BLaER1 (cell line): ENCODE results near the gene ATP1A2.

Source experiments
- H3K27ac ChIP-seq: shearing (Covaris generic); formaldehyde crosslinking; 2 replicates; pipeline ENCODE4 v1.8.1; 2022
- H3K27me3 ChIP-seq: shearing (Covaris generic); formaldehyde crosslinking; 2 replicates; pipeline ENCODE4 v1.8.1; 2022
- H3K36me3 ChIP-seq: shearing (Covaris generic); formaldehyde crosslinking; 2 replicates; pipeline ENCODE4 v1.8.1; 2022
- H3K4me1 ChIP-seq: shearing (Covaris generic); formaldehyde crosslinking; 2 replicates; pipeline ENCODE4 v1.8.1; 2022
- H3K4me2 ChIP-seq: shearing (Covaris generic); formaldehyde crosslinking; 2 replicates; pipeline ENCODE4 v1.8.1; 2022
- H3K4me3 ChIP-seq: shearing (Covaris generic); formaldehyde crosslinking; 2 replicates; pipeline ENCODE4 v1.8.1; 2022
- H3K9ac ChIP-seq: shearing (Covaris generic); formaldehyde crosslinking; 2 replicates; pipeline ENCODE4 v1.8.1; 2022
- H3K9me3 ChIP-seq: shearing (Covaris generic); formaldehyde crosslinking; 2 replicates; pipeline ENCODE4 v1.8.1; 2022
- H4K20me1 ChIP-seq: shearing (Covaris generic); formaldehyde crosslinking; 2 replicates; pipeline ENCODE4 v1.8.1; 2022
- Cebpa-rat ChIP-seq: shearing (Covaris generic); IDR thresholded peaks from 2 replicates; pipeline ENCODE4 v1.8.1; 2022

ATP1A2 gene

GRCh38 chr1:160157174-160157573 lies 41.6 kb downstream of the ATP1A2 start:
- H3K36me3 ChIP-seq: no peaks in the 10 kb centered on the region
- H3K27me3 ChIP-seq: no peaks in the 10 kb centered on the region
- no peak overlapping the region for H3K27ac ChIP-seq
- TF ChIP-seq Cebpa-rat: no peak
- H4K20me1 ChIP-seq: no peaks in the 10 kb centered on the region
- H3K4me2 ChIP-seq: no peak overlapping the region
- no peaks in the 10 kb centered on the region for H3K4me1 ChIP-seq
- H3K9me3 ChIP-seq: no peaks in the 10 kb centered on the region
- H3K9ac ChIP-seq: no peak overlapping the region
- H3K4me3 ChIP-seq: no peak overlapping the region

GRCh38 chr1:160158031-160158430 lies 42.5 kb downstream of the ATP1A2 start:
- Histone ChIP-seq H3K9ac (no peak overlapping the region), H3K4me1 (no peaks in the 10 kb centered on the region), H3K36me3 (no peaks in the 10 kb centered on the region), H3K27me3 (no peaks in the 10 kb centered on the region), H3K9me3 (no peaks in the 10 kb centered on the region), H3K27ac (no peak overlapping the region), H3K4me3 (no peak overlapping the region), H3K4me2 (no peak overlapping the region), H4K20me1 (no peaks in the 10 kb centered on the region)
- no peak for TF ChIP-seq Cebpa-rat

- H3K4me3 ChIP-seq: no peak overlapping the region
- no peaks in the 10 kb centered on the region for H3K27me3 ChIP-seq
- no peak for TF ChIP-seq Cebpa-rat
- no peaks in the 10 kb centered on the region for H4K20me1 ChIP-seq
- no peaks in the 10 kb centered on the region for H3K36me3 ChIP-seq
- H3K4me1 ChIP-seq: no peaks in the 10 kb centered on the region; the same call in 1 of the 2 replicates
- no peaks in the 10 kb centered on the region for H3K9me3 ChIP-seq
- no peak overlapping the region for H3K27ac ChIP-seq
- H3K4me2 ChIP-seq: no peak overlapping the region
- H3K9ac ChIP-seq: no peak overlapping the region
Observed at GRCh38 chr1:160158534-160158933, 43.0 kb downstream of the ATP1A2 start.

- TF ChIP-seq Cebpa-rat: no peak
- H4K20me1 ChIP-seq: no peaks in the 10 kb centered on the region
- H3K36me3 ChIP-seq: no peaks in the 10 kb centered on the region
- no peaks in the 10 kb centered on the region; the same call in 1 of the 2 replicates for H3K4me1 ChIP-seq
- H3K27ac ChIP-seq: no peak overlapping the region
- no peak overlapping the region for H3K9ac ChIP-seq
- no peaks in the 10 kb centered on the region for H3K27me3 ChIP-seq
- H3K9me3 ChIP-seq: no peaks in the 10 kb centered on the region
- H3K4me2 ChIP-seq: no peak overlapping the region
- no peak overlapping the region for H3K4me3 ChIP-seq
Observed at GRCh38 chr1:160159846-160160245, 44.3 kb downstream of the ATP1A2 start.

GRCh38 chr1:160161965-160162705 lies 46.6 kb downstream of the ATP1A2 start:
- TF ChIP-seq Cebpa-rat: no peak
- H3K4me2 ChIP-seq: no peak overlapping the region
- peaks cover 16% of the 10 kb centered on the region for H3K4me1 ChIP-seq
- H3K36me3 ChIP-seq: no peaks in the 10 kb centered on the region
- no peak overlapping the region for H3K4me3 ChIP-seq
- H3K27me3 ChIP-seq: no peaks in the 10 kb centered on the region
- H3K27ac ChIP-seq: no peak overlapping the region
- H3K9me3 ChIP-seq: no peaks in the 10 kb centered on the region
- H3K9ac ChIP-seq: no peak overlapping the region
- no peaks in the 10 kb centered on the region for H4K20me1 ChIP-seq

- TF ChIP-seq Cebpa-rat: no peak
- no peak overlapping the region for H3K4me2 ChIP-seq
Observed at GRCh38 chr1:160162931-160163330, 47.4 kb downstream of the ATP1A2 start.

GRCh38 chr1:160163615-160164014 lies 48.1 kb downstream of the ATP1A2 start:
- no peaks in the 10 kb centered on the region for H3K9me3 ChIP-seq
- no peaks in the 10 kb centered on the region for H3K36me3 ChIP-seq
- no peak for TF ChIP-seq Cebpa-rat
- H4K20me1 ChIP-seq: no peaks in the 10 kb centered on the region
- H3K4me1 ChIP-seq: peaks cover 31% of the 10 kb centered on the region
- no peaks in the 10 kb centered on the region for H3K27me3 ChIP-seq
- H3K27ac ChIP-seq: no peak overlapping the region
- no peak overlapping the region for H3K9ac ChIP-seq
- H3K4me3 ChIP-seq: no peak overlapping the region
- H3K4me2 ChIP-seq: no peak overlapping the region; the same call in 1 of the 2 replicates

More at GRCh38 chr1:160162931-160163330, 47.4 kb downstream of the ATP1A2 start:
- H3K27me3 ChIP-seq: no peaks in the 10 kb centered on the region
- H3K4me3 ChIP-seq: no peak overlapping the region
- no peak overlapping the region for H3K27ac ChIP-seq
- H4K20me1 ChIP-seq: no peaks in the 10 kb centered on the region
- no peak overlapping the region for H3K9ac ChIP-seq
- H3K9me3 ChIP-seq: no peaks in the 10 kb centered on the region
- peaks cover 24% of the 10 kb centered on the region for H3K4me1 ChIP-seq
- H3K36me3 ChIP-seq: no peaks in the 10 kb centered on the region

GRCh38 chr1:160164121-160164520 lies 48.6 kb downstream of the ATP1A2 start:
- Histone ChIP-seq H3K4me2 (no peak overlapping the region), H3K27ac (no peak overlapping the region), H3K9ac (no peak overlapping the region), H3K9me3 (no peaks in the 10 kb centered on the region), H3K27me3 (no peaks in the 10 kb centered on the region), H3K36me3 (no peaks in the 10 kb centered on the region), H4K20me1 (no peaks in the 10 kb centered on the region), H3K4me1 (peaks cover 36% of the 10 kb centered on the region), H3K4me3 (no peak overlapping the region)
- TF ChIP-seq Cebpa-rat: no peak

GRCh38 chr1:160166166-160166868 lies 50.8 kb downstream of the ATP1A2 start:
- H3K9me3 ChIP-seq: no peaks in the 10 kb centered on the region
- no peaks in the 10 kb centered on the region for H4K20me1 ChIP-seq
- no peak overlapping the region for H3K27ac ChIP-seq
- H3K36me3 ChIP-seq: no peaks in the 10 kb centered on the region
- H3K4me3 ChIP-seq: no peak overlapping the region
- H3K4me2 ChIP-seq: peak overlapping the region; percentile 61
- H3K9ac ChIP-seq: no peak overlapping the region
- H3K4me1 ChIP-seq: peaks cover 58% of the 10 kb centered on the region
- no peak for TF ChIP-seq Cebpa-rat
- no peaks in the 10 kb centered on the region for H3K27me3 ChIP-seq

- H3K9me3 ChIP-seq: no peaks in the 10 kb centered on the region
- H3K4me3 ChIP-seq: no peak overlapping the region
- peaks cover 62% of the 10 kb centered on the region for H3K4me1 ChIP-seq
- no peaks in the 10 kb centered on the region for H4K20me1 ChIP-seq
- H3K27me3 ChIP-seq: no peaks in the 10 kb centered on the region
- H3K4me2 ChIP-seq: peak overlapping the region; percentile 61; the same call in 1 of the 2 replicates
- no peak for TF ChIP-seq Cebpa-rat
- H3K9ac ChIP-seq: no peak overlapping the region
- no peak overlapping the region for H3K27ac ChIP-seq
- H3K36me3 ChIP-seq: no peaks in the 10 kb centered on the region
Observed at GRCh38 chr1:160167056-160167455, 51.5 kb downstream of the ATP1A2 start.
